Osteoblast (primary cell): Measurements from ENCODE around the gene EIF3B. TPM values are rescaled to one million over a fixed set of nuclear protein-coding genes. Genes with fewer than 3 reads are reported as not detected.

Experiments used
- DNase-seq: peaks from one replicate; pipeline ENCODE4 v3.0.0; 2011; ENCODE audit warnings: low spot score, mixed read lengths; ENCODE audit not compliant: insufficient read length; ENCODE audit errors: missing footprints
- H2AFZ ChIP-seq: 2 replicates; pipeline ENCODE4 v1.6.0; 2011; ENCODE audit warnings: mild to moderate bottlenecking, low read length
- H3K27ac ChIP-seq: 2 replicates; pipeline ENCODE4 v1.5.1; 2011; ENCODE audit warnings: mild to moderate bottlenecking, low read depth, low read length, moderate library complexity
- H3K27me3 ChIP-seq: 2 replicates; pipeline ENCODE4 v1.6.0; 2012; ENCODE audit warnings: mild to moderate bottlenecking, control low read depth, inconsistent platforms, low read length, moderate library complexity; ENCODE audit not compliant: insufficient read depth
- H3K36me3 ChIP-seq: 2 replicates; pipeline ENCODE4 v1.5.1; 2011; ENCODE audit warnings: mild to moderate bottlenecking, low read length, control low read depth, moderate library complexity; ENCODE audit not compliant: insufficient read depth
- H3K4me1 ChIP-seq: 2 replicates; pipeline ENCODE4 v1.5.1; 2011; ENCODE audit warnings: mild to moderate bottlenecking, low read length, control low read depth, moderate library complexity; ENCODE audit not compliant: insufficient read depth
- H3K4me2 ChIP-seq: 2 replicates; pipeline ENCODE4 v1.6.0; 2011; ENCODE audit warnings: mild to moderate bottlenecking, low read length; ENCODE audit not compliant: insufficient read depth
- H3K4me3 ChIP-seq: fragments of 200-600 bp; sonication (generic); 3 replicates; pipeline ENCODE4 v1.5.1; 2012; ENCODE audit warnings: mild to moderate bottlenecking, low read length, inconsistent platforms; ENCODE audit not compliant: insufficient read depth
- H3K79me2 ChIP-seq: 2 replicates; pipeline ENCODE4 v1.6.0; 2012; ENCODE audit warnings: mild to moderate bottlenecking, low read length, control low read depth, inconsistent platforms; ENCODE audit not compliant: insufficient read depth
- H3K9me3 ChIP-seq: 2 replicates; pipeline ENCODE4 v1.5.1; 2011; ENCODE audit warnings: low read depth, low read length, control low read depth
- H4K20me1 ChIP-seq: 2 replicates; pipeline ENCODE4 v1.6.0; 2012; ENCODE audit warnings: mild to moderate bottlenecking, low read length, control low read depth; ENCODE audit not compliant: insufficient read depth
- CTCF ChIP-seq: IDR thresholded peaks from 2 replicates; pipeline ENCODE4 v1.5.1; 2011; ENCODE audit warnings: mild to moderate bottlenecking, low read depth, low read length, moderate library complexity; ENCODE audit errors: extremely low read depth
- small RNA-seq: library from RNA; depleted of rRNA; stranded (forward); fragments of <200 nt; gene quantifications from one replicate; pipeline ENCODE3, GENCODE V24; 2012
- total RNA-seq: library from RNA; depleted of rRNA; stranded (reverse); fragments of >200 nt; gene quantifications from 2 replicates; pipeline ENCODE4 v1.2.3, GENCODE V29; 2012

EIF3B gene
- total RNA-seq, 1 donor, result 176 TPM

- peaks cover 9% of the 10 kb centered on the region for H4K20me1 ChIP-seq
- no peaks in the 10 kb centered on the region for H3K9me3 ChIP-seq
- no peak for DNase-seq
- H3K4me3 ChIP-seq, result no peak overlapping the region
- peaks cover 13% of the 10 kb centered on the region for H3K4me1 ChIP-seq
- no peaks in the 10 kb centered on the region for H3K27me3 ChIP-seq
- no peak overlapping the region for H2AFZ ChIP-seq
- H3K4me2 ChIP-seq, result no peak overlapping the region
- H3K36me3 ChIP-seq, result no peaks in the 10 kb centered on the region
- H3K27ac ChIP-seq, result no peak overlapping the region
- peaks cover 15% of the 10 kb centered on the region for H3K79me2 ChIP-seq
- no peak for TF ChIP-seq CTCF
Observed at GRCh38 chr7:2420216-2420933, 65.7 kb downstream of the EIF3B start.

- H3K27me3 ChIP-seq, result no peaks in the 10 kb centered on the region
- TF ChIP-seq CTCF, result no peak
- H3K9me3 ChIP-seq, result no peaks in the 10 kb centered on the region
- peaks cover 9% of the 10 kb centered on the region for H4K20me1 ChIP-seq
- no peak overlapping the region for H3K4me3 ChIP-seq
- peaks cover 13% of the 10 kb centered on the region for H3K4me1 ChIP-seq
- no peaks in the 10 kb centered on the region for H3K36me3 ChIP-seq
- no peak overlapping the region for H3K4me2 ChIP-seq
- H2AFZ ChIP-seq, result no peak overlapping the region
- peaks cover 10% of the 10 kb centered on the region for H3K79me2 ChIP-seq
- DNase-seq, result no peak
- H3K27ac ChIP-seq, result no peak overlapping the region
Observed at GRCh38 chr7:2421943-2422310, 67.3 kb downstream of the EIF3B start.

GRCh38 chr7:2425749-2426148, 71.1 kb downstream of the EIF3B start:
- no peak overlapping the region for H3K4me3 ChIP-seq
- H3K9me3 ChIP-seq, result no peaks in the 10 kb centered on the region
- no peaks in the 10 kb centered on the region for H3K4me1 ChIP-seq
- DNase-seq, result peak; percentile 9
- H3K36me3 ChIP-seq, result no peaks in the 10 kb centered on the region
- H4K20me1 ChIP-seq, result peaks cover 14% of the 10 kb centered on the region
- no peaks in the 10 kb centered on the region for H3K79me2 ChIP-seq
- TF ChIP-seq CTCF, result no peak
- H3K4me2 ChIP-seq, result no peak overlapping the region
- no peaks in the 10 kb centered on the region for H3K27me3 ChIP-seq
- H3K27ac ChIP-seq, result no peak overlapping the region
- H2AFZ ChIP-seq, result no peak overlapping the region

Small RNA genes lying within 50 kb of the gene (small RNA-seq; reads per million reads assigned to genes)
- gene AC004840.2, result not detected

Other genes starting within 250 kb of the EIF3B start
- 66.2 and 72.2 TPM in 2 replicates for gene MAD1L1, start 121.9 kb upstream of the EIF3B start, total RNA-seq
- 21.4 and 21.5 TPM in 2 replicates for gene MRM2, start 112.6 kb upstream of the EIF3B start, total RNA-seq
- gene NUDT1, start 112.6 kb upstream of the EIF3B start, total RNA-seq, result 18.5 and 21.8 TPM in 2 replicates
- 16.3 and 25.0 TPM in 2 replicates for gene SNX8, start 40.4 kb upstream of the EIF3B start, total RNA-seq
- gene CHST12, start 48.8 kb downstream of the EIF3B start, total RNA-seq, result 3.8 and 4.0 TPM in 2 replicates
- gene GRIFIN, start 121.6 kb downstream of the EIF3B start, total RNA-seq, result not detected in 2 replicates
- 16.2 and 21.0 TPM in 2 replicates for gene LFNG, start 164.9 kb downstream of the EIF3B start, total RNA-seq
- gene BRAT1, start 200.7 kb downstream of the EIF3B start, total RNA-seq, result 23.9 and 28.2 TPM in 2 replicates
- gene IQCE, start 204.2 kb downstream of the EIF3B start, total RNA-seq, result 15.3 and 18.8 TPM in 2 replicates